ENCODE results near the gene PCDHGA10. TPM values are rescaled to one million over a fixed set of nuclear protein-coding genes. Genes with fewer than 3 reads are reported as not detected.

Gene PCDHGA10
- total and polyA plus RNA-seq, 2 of the 8 experiments (the other 6 are each of a cell fraction or from before 2014, with no cell fraction given), result 2.2 to 6.4 TPM

DNA sequence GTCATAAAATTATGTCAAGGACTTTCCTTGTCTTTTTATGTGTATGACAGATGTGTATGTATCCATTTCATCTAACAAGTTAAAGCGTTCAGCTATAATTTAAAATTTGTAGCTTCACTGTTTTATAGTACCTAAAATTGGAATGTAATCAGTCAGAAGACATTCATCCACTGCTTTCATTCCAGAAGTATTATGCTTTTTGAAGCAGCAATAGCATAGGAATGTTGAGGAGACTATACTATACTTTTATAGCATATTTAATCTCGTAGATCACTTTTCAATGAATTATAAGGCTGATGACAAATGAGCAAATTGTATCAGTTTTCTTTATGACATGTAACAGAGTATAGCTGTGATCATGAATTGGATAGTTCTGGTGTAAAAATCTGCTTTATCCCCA lies 24.4 kb downstream of the PCDHGA10 start:
- FAIRE-seq, result no peak
- 88% methylated on average over 2 of the region's 2 CpGs; no CpG with 5 or more reads in 1 of the 2 experiments for WGBS, 2 experiments (ENCODE audit: extremely low coverage in 1 of 2, insufficient coverage in 1 of 2, insufficient read length in 1 of 2, insufficient replicate concordance in 2 of 2, low coverage in 1 of 2, low lambda C conversion rate in 2 of 2, missing lambda C conversion rate in 1 of 2)

More for the DNA sequence above, 24.4 kb downstream of the PCDHGA10 start:
- no peak for DNase-seq (ENCODE audit: low read depth in 1 of 2, low spot score in 2 of 2)
- TF ChIP-seq ATF2 (IDR thresholded peaks at IDR 0.05; ENCODE audit: low read length) (no peak), BCL11A (IDR thresholded peaks at IDR 0.05; ENCODE audit: low read depth in 2 of 2, low read length in 2 of 2) (no peak), BRCA1 (IDR thresholded peaks at IDR 0.05; ENCODE audit: low read depth, low read length) (no peak), CREB1 (IDR thresholded peaks at IDR 0.05) (no peak)
- Histone ChIP-seq H2BK15ac (ENCODE audit: low read length) (no peak overlapping the region), H3K4ac (replicated peaks; ENCODE audit: insufficient read length, low read depth, low read length) (no peak overlapping the region), H3K56ac (replicated peaks; ENCODE audit: insufficient read length, low read depth, low read length) (no peak overlapping the region), H3K4me1 (replicated peaks in 1 of 4; ENCODE audit: control insufficient read depth in 3 of 4, insufficient read depth in 4 of 4, low read length in 3 of 4) (no peaks in the 10 kb centered on the region), H4K8ac (ENCODE audit: extremely low read depth, insufficient read depth, low read length) (no peak overlapping the region), H3K14ac (ENCODE audit: insufficient read length) (no peak overlapping the region), H3K9ac (replicated peaks in 1 of 4; ENCODE audit: extremely low read depth in 1 of 4, low read depth in 3 of 4, low read length in 3 of 4) (no peak overlapping the region), H2AFZ (ENCODE audit: low read length) (no peak overlapping the region), H3K23me2 (ENCODE audit: low read depth, low read length) (no peaks in the 10 kb centered on the region), H3K27ac (ENCODE audit: low read depth, low read length) (no peak overlapping the region), H3K4me3 (ENCODE audit: extremely low read depth in 1 of 4, insufficient read depth in 2 of 4, low read depth in 3 of 4, low read length in 4 of 4) (no peak overlapping the region), H2BK5ac (ENCODE audit: low read depth, low read length) (no peak overlapping the region), H4K20me1 (replicated peaks in 1 of 2; ENCODE audit: control insufficient read depth in 1 of 2, insufficient read depth in 2 of 2, low read length in 2 of 2) (peaks cover 0 to 2% of the 10 kb centered on the region in 2 experiments), H3K23ac (ENCODE audit: insufficient read length) (no peak overlapping the region), H2AK5ac (ENCODE audit: low read depth, low read length) (no peak overlapping the region), H4K91ac (replicated peaks; ENCODE audit: insufficient read length, low read length) (no peak overlapping the region), H2BK20ac (ENCODE audit: low read length) (no peak overlapping the region), H2BK12ac (ENCODE audit: low read depth, low read length) (no peak overlapping the region), H3K4me2 (ENCODE audit: insufficient read depth in 1 of 2, low read depth in 2 of 2, low read length in 2 of 2) (no peak overlapping the region), H3K36me3 (ENCODE audit: control insufficient read depth in 2 of 4, insufficient read depth in 4 of 4, low read length in 3 of 4) (no peaks in the 10 kb centered on the region), H4K5ac (ENCODE audit: insufficient read length, low read depth, low read length) (no peak overlapping the region), H3K79me2 (ENCODE audit: control insufficient read depth in 1 of 2, insufficient read depth in 2 of 2, low read length in 2 of 2) (no peaks in the 10 kb centered on the region), H3K9me3 (ENCODE audit: insufficient read depth in 2 of 2, low read depth in 1 of 2, low read length in 1 of 2) (peaks cover 2 to 16% of the 10 kb centered on the region in 2 experiments; a peak in 2 of 4 replicates), H2BK120ac (replicated peaks; ENCODE audit: low read depth, low read length) (no peak overlapping the region), H3K79me1 (ENCODE audit: low read depth, low read length) (no peaks in the 10 kb centered on the region), H3K27me3 (replicated peaks in 1 of 4; ENCODE audit: control insufficient read depth in 3 of 4, extremely low read depth in 1 of 4, insufficient read depth in 3 of 4, low read length in 3 of 4) (no peaks in the 10 kb centered on the region), H3K18ac (ENCODE audit: extremely low read depth, low read length) (no peak overlapping the region)
- CTCF ChIA-PET (ENCODE audit: partially characterized antibody), result interaction anchor here (1.0 to 4.9 kb wide), 15 partner anchors 16 to 650 kb away, joined by 3 to 22 read pairs (median 4); partner anchors contain the start of genes PCDHB14, PCDHGA10, PCDHGA11 and PCDHGA9
- POLR2A ChIA-PET (ENCODE audit: partially characterized antibody), result no interaction called here
